Effector CD4-positive, alpha-beta T cell (primary cell): ENCODE results near the gene SLC28A1. TPM values are rescaled to one million over a fixed set of nuclear protein-coding genes. Genes with fewer than 3 reads are reported as not detected.
"Not testable (repeated sequence)": the region's sequence is repeated elsewhere in the genome, so short reads cannot be mapped to it uniquely, and the experiment has no call there.

Experiments used
- DNase-seq: peaks from one replicate; pipeline ENCODE4 v3.0.0-alpha.2; 2020
- total RNA-seq: gene quantifications from one replicate; lab custom pipeline; 2026; lab: John Stamatoyannopoulos, UW

SLC28A1 gene, protein sequence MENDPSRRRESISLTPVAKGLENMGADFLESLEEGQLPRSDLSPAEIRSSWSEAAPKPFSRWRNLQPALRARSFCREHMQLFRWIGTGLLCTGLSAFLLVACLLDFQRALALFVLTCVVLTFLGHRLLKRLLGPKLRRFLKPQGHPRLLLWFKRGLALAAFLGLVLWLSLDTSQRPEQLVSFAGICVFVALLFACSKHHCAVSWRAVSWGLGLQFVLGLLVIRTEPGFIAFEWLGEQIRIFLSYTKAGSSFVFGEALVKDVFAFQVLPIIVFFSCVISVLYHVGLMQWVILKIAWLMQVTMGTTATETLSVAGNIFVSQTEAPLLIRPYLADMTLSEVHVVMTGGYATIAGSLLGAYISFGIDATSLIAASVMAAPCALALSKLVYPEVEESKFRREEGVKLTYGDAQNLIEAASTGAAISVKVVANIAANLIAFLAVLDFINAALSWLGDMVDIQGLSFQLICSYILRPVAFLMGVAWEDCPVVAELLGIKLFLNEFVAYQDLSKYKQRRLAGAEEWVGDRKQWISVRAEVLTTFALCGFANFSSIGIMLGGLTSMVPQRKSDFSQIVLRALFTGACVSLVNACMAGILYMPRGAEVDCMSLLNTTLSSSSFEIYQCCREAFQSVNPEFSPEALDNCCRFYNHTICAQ
- not detected for total RNA-seq

- no peak for DNase-seq
Observed at GRCh38 chr15:84883916-84884781, at the start of gene SLC28A1. SLC28A1 (plus strand) TSS chr15:84884662; CDS start chr15:84887761, 3,099 bp downstream.

DNA sequence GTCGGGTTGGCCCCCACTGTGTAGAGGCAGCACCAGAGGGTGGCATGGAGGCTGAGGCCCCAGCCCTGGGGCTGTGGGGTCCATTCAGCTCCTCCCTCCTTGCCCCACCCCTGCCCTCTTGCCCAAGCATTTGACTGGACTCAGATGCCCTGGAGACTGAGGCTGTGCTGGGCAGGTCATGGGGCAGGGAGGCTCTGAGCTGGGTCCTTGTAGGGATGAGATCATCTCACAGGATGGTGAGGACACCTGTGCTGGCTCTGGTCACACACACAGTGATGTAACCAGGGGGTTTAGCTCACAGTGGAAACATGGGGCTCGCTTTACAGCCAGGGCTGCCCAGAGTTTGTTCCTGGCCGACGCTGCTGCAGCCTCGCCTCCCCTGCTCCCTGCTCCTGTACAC, 49.5 kb upstream of the SLC28A1 start:
- no peak for DNase-seq

DNA sequence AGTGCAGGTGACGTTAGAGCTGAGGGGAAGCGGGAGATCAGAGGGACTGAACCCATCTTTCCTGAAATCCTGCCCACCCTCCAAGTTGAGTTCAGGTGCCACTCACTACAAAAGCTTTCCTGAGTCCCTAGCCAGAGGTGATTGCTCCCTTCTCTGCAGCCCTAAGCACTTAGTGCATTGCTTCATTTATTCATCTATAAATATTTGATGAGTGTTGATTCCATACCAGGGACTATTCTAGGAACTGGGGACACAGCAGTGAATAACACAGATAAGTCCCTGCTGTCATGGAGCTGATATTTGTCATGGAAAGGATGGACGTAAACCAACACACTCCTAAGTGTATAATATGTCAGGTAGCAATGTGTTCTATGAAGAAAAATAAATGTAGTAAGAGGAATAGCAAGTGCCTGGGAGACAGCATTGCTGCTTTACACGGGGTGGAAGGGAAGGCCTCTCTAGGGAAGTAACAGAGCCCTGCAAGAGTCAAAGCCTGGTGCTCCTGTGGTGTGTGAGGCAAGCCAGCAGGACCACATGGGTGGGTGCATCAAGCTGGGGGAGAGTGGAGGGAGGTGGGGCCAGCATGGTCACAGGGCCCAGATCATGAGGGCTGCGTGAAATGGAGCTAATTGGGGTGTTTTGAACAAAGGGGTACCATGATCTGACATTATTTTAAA, 48.7 kb upstream of the SLC28A1 start:
- no peak for DNase-seq

GRCh38 chr15:84836844-84837243, 47.6 kb upstream of the SLC28A1 start:
- no peak for DNase-seq

GRCh38 chr15:84839714-84840113, 44.7 kb upstream of the SLC28A1 start:
- DNase-seq: no peak

DNA sequence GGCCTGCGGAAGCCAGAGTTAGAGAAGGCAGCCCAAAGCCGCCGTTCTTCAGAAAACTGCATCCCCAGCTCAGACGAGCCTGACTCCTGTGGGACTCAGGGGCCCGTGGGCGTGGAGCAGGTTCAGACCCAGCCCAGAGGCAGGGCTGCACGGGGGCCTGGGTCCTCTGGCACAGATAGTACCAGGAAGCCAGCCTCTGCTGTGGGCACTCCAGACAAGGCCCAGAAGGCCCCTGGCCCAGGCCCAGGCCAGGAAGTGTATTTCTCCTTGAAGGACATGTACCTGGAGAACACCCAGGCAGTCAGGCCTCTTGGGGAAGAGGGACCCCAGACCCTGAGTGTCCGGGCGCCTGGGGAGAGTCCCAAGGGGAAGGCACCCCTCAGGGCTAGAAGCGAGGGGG, 44.2 kb upstream of the SLC28A1 start:
- no peak for DNase-seq

GRCh38 chr15:84840741-84841429, 43.6 kb upstream of the SLC28A1 start:
- no peak for DNase-seq

- no peak for DNase-seq
Observed at GRCh38 chr15:84842781-84843180, 41.7 kb upstream of the SLC28A1 start.

DNA sequence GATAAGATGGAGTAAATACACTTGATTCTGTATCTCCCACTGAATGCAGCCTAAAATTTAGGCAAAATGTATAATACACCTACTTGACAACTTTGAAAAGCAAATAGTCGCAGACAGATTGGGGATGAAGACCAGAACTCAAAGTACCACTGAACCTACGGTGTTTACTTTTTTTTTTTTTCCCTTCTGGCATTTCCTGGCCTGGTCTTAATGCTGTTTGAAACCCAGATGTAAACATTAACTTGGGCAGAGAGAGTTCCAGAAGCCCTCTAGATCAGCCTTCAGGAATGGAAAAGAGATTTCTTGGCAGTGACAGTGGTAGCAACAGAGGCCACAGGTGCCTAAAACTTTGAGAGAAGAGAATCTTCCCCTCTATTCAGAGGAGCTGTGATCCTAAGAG, 39.5 kb upstream of the SLC28A1 start:
- no peak for DNase-seq

GRCh38 chr15:84845631-84846030, 38.8 kb upstream of the SLC28A1 start:
- not testable (repeated sequence) for DNase-seq

- DNase-seq: no peak
Observed at GRCh38 chr15:84846269-84846668, 38.2 kb upstream of the SLC28A1 start.

- no peak for DNase-seq
Observed at GRCh38 chr15:84847382-84847781, 37.1 kb upstream of the SLC28A1 start.

DNA sequence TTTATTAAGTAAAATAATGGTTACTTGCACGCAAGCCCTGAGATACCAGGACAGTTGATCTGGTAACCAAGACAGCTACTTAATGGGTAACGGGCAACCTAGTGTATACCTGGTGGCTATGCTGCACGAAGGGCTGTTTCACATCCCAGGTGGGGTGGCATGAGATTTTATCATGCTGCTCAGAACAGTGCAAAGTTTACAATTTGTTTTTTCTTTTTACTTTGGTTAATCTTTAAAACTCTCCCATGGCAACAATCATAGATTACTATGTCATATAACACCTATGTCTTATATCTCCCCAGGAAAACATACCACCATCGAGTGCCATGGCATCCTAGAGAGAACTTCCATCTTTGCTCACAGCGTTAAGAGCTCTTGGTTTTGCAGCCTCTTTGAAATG, 32.2 kb upstream of the SLC28A1 start:
- no peak for DNase-seq

DNA sequence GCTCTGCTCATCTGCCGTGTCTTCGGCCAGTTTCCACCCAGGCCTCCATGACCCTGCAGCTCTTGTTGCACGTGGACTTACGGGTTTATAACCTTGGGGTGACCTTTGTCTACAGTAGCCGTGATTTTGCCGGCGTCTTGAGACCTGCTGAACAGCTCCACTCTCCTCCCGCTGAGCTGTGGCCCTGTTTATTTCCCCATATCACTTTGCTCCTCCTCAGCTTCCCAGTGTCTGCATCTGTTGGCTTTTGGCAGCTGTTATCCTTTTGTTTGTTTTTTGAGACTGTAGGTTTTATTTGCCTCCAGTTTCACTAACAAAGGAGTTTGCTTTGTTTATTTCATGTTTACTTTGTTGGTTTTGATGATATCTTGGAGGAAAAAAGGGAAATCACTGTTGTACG, 29.3 kb upstream of the SLC28A1 start:
- no peak for DNase-seq

- DNase-seq: no peak
Observed at GRCh38 chr15:84855765-84856164, 28.7 kb upstream of the SLC28A1 start.

DNA sequence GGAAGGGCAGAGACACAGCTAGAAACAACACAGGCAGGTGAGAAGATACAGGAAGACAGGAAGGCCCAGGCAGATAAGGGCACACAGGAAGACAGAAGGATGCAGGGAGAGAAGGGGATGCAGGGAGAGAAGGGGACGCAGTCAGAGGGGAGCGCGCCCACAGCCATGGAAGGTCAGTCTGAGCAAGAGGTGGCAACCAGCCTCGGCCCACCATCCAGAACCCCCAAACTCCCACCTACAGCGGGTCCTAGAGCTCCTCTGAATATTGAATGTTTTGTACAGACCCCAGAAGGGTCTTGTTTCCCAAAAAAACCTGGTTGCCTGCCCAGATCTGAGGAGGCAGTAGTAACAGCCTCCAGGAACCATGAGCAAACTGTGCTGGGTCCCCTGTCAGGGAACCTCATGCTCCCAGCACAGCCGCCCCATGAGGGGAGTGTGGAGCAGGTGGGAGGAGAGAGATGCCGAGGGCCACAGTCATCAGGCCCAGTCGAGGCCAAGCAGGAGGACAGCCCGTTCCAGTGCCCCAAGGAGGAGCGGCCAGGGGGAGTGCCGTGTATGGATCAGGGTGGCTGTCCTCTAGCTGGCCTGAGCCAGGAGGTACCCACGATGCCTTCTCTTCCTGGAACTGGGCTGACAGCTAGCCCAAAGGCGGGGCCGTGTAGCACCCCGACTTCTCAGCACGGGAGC, 27.6 kb upstream of the SLC28A1 start:
- DNase-seq: no peak

DNA sequence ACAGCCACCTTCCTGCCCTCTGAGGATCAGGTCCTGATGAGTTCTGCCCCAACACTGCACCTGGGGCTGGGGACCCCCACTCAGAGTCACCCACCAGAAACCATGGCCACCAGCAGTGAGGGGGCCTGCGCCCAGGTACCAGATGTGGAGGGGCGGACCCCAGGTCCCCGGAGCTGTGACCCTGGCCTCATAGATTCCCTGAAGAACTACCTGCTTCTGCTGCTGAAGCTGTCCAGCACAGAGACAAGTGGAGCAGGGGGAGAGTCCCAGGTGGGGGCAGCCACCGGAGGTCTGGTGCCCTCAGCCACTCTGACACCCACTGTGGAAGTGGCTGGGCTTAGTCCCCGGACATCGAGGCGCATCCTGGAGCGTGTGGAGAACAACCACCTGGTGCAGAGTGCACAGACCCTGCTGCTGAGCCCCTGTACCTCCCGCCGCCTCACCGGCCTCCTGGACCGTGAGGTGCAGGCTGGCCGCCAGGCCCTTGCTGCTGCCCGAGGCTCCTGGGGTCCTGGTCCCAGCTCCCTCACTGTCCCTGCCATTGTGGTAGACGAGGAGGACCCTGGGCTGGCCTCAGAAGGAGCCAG, 27.0 kb upstream of the SLC28A1 start:
- no peak for DNase-seq

GRCh38 chr15:84858231-84858630, 26.2 kb upstream of the SLC28A1 start:
- DNase-seq: no peak

- no peak for DNase-seq
Observed at GRCh38 chr15:84859144-84859543, 25.3 kb upstream of the SLC28A1 start.

GRCh38 chr15:84859651-84860050, 24.8 kb upstream of the SLC28A1 start:
- no peak for DNase-seq

DNA sequence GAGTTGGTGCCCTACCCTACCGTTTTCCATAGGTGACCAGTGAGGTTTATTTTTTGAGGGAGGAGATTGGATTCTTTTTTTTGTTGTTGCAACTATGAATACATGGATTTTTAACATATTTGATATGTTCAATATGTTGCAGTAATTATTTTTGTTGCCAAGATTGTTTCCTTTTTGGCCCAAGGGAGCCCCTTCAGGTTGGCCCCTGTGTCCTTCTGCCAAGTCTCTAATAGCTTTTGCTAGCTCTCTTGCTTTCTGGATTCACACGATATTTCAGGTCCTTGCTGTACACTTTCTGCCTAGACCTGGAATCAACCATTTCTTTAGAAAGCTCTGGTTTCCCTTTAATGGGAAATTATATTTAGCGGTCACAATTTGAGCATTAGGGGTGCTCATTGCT, 22.7 kb upstream of the SLC28A1 start:
- DNase-seq: no peak
